GM23338 (cell line): ENCODE results near the gene PDE6A. TPM values are rescaled to one million over a fixed set of nuclear protein-coding genes. Genes with fewer than 3 reads are reported as not detected.

Experiments
- ATAC-seq: fragments of 200-7000 bp; cut with Tn5 transposase; 3 replicates; pipeline ENCODE4 v1.9.1; 2020
- DNase-seq: peaks from one replicate; pipeline ENCODE4 v3.0.0-alpha.2; 2015; ENCODE audit warnings: low spot score
- H2AFZ ChIP-seq: fragments of 200-600 bp; sonication (generic); 2 replicates; pipeline ENCODE4 v1.8.0; 2016; ENCODE audit warnings: antibody characterized with exemption, mild to moderate bottlenecking, moderate library complexity
- H3F3A ChIP-seq: fragments of 200-600 bp; sonication (generic); replicated peaks from 2 replicates; pipeline ENCODE4 v1.8.0; 2017; ENCODE audit warnings: antibody characterized with exemption, mixed run types, low read depth
- H3K27ac ChIP-seq: fragments of 200-600 bp; sonication (generic); 2 replicates; pipeline ENCODE4 v1.6.1; 2016; ENCODE audit warnings: low read depth
- H3K27me3 ChIP-seq: fragments of 200-600 bp; sonication (generic); 2 replicates; pipeline ENCODE4 v1.8.0; 2016; ENCODE audit warnings: mild to moderate bottlenecking, mixed run types, moderate library complexity; ENCODE audit not compliant: insufficient read depth
- H3K36me3 ChIP-seq: fragments of 200-600 bp; sonication (generic); 2 replicates; pipeline ENCODE4 v1.8.0; 2016; ENCODE audit warnings: mild to moderate bottlenecking; ENCODE audit not compliant: insufficient read depth
- H3K4me1 ChIP-seq: fragments of 200-600 bp; sonication (generic); 2 replicates; pipeline ENCODE4 v1.8.0; 2016; ENCODE audit warnings: mild to moderate bottlenecking, moderate library complexity; ENCODE audit not compliant: insufficient read depth
- H3K4me2 ChIP-seq: fragments of 200-600 bp; sonication (generic); 2 replicates; pipeline ENCODE4 v1.7.1; 2017; ENCODE audit warnings: mixed run types
- H3K4me3 ChIP-seq: fragments of 200-600 bp; sonication (generic); 2 replicates; pipeline ENCODE4 v1.6.1; 2016; ENCODE audit warnings: mixed run types
- H3K79me2 ChIP-seq: fragments of 200-600 bp; sonication (generic); replicated peaks from 2 replicates; pipeline ENCODE4 v1.8.0; 2017; ENCODE audit warnings: mild to moderate bottlenecking; ENCODE audit not compliant: insufficient read depth
- H3K9me2 ChIP-seq: fragments of 200-600 bp; sonication (generic); 2 replicates; pipeline ENCODE4 v1.8.0; 2017; ENCODE audit not compliant: insufficient read depth
- H4K20me1 ChIP-seq: fragments of 200-600 bp; sonication (generic); replicated peaks from 2 replicates; pipeline ENCODE4 v1.8.0; 2017; ENCODE audit warnings: mild to moderate bottlenecking; ENCODE audit not compliant: insufficient read depth
- H3K27ac Mint-ChIP-seq: 2 replicates; pipeline ENCODE4 v1.8.0; 2020; ENCODE audit warnings: inconsistent platforms, mild to moderate bottlenecking, moderate library complexity, mixed read lengths
- H3K27me3 Mint-ChIP-seq: 3 replicates; pipeline ENCODE4 v1.8.0; 2022; ENCODE audit warnings: low read depth, mild to moderate bottlenecking, moderate library complexity, mixed read lengths, inconsistent platforms; ENCODE audit not compliant: insufficient read depth, poor library complexity
- H3K36me3 Mint-ChIP-seq: 3 replicates; pipeline ENCODE4 v1.8.0; 2021; ENCODE audit warnings: low read depth, mild to moderate bottlenecking, inconsistent platforms, moderate library complexity, mixed read lengths
- H3K4me1 Mint-ChIP-seq: 3 replicates; pipeline ENCODE4 v1.8.0; 2020; ENCODE audit warnings: mild to moderate bottlenecking, inconsistent platforms, mixed read lengths
- H3K4me3 Mint-ChIP-seq: 3 replicates; pipeline ENCODE4 v1.8.0; 2021; ENCODE audit warnings: moderate library complexity, mild to moderate bottlenecking, inconsistent platforms, mixed read lengths
- H3K9me3 Mint-ChIP-seq: 3 replicates; pipeline ENCODE4 v1.8.0; 2020; ENCODE audit warnings: moderate library complexity, mild to moderate bottlenecking, inconsistent platforms, mixed read lengths
- CREB1 ChIP-seq: fragments of 250-450 bp; sonication (Bioruptor Pico); IDR thresholded peaks from 2 replicates; pipeline ENCODE4 v1.5.0; 2020; ENCODE audit warnings: low read depth, mild to moderate bottlenecking, moderate library complexity
- EZH2 ChIP-seq: fragments of 200-600 bp; sonication (generic); IDR thresholded peaks from one replicate; pipeline ENCODE4 v1.8.0; 2017; ENCODE audit warnings: antibody characterized with exemption, mild to moderate bottlenecking, low read depth; ENCODE audit not compliant: unreplicated experiment
- JUNB ChIP-seq: IDR thresholded peaks from one replicate; pipeline ENCODE4 v1.6.1; 2016; ENCODE audit warnings: antibody characterized with exemption; ENCODE audit not compliant: unreplicated experiment
- POLR2AphosphoS5 ChIP-seq: IDR thresholded peaks from 2 replicates; pipeline ENCODE4 v1.6.1; 2016; ENCODE audit warnings: antibody characterized with exemption, low read depth
- STAT1 ChIP-seq: IDR thresholded peaks from one replicate; pipeline ENCODE4 v1.6.1; 2016; ENCODE audit warnings: antibody characterized with exemption; ENCODE audit not compliant: unreplicated experiment
- ZNF114 ChIP-seq: fragments of 250-450 bp; sonication (Bioruptor Pico); IDR thresholded peaks from 2 replicates; pipeline ENCODE4 v1.5.0; 2020; ENCODE audit warnings: mild to moderate bottlenecking, moderate library complexity
- ZNF331 ChIP-seq: fragments of 250-450 bp; sonication (Bioruptor Pico); IDR thresholded peaks from 2 replicates; pipeline ENCODE4 v1.5.0; 2020; ENCODE audit warnings: low read depth, mild to moderate bottlenecking, moderate library complexity
- polyA plus RNA-seq: library from polyadenylated mRNA; unstranded; fragments of >200 nt; fragmentation: Nextera tagmentation; extraction: Ambion mirVana; gene quantifications from 2 replicates; pipeline ENCODE4 v1.2.1, GENCODE V29; 2016
- total RNA-seq: library from RNA; depleted of rRNA; stranded (reverse); fragments of >200 nt; shearing (Covaris generic); gene quantifications from 2 replicates; pipeline ENCODE4 v1.2.3, GENCODE V29; 2014
- TF ChIP-seq, protein P1 (sequence below), 2 experiments: fragments of 200-600 bp in 1 of 2; sonication (generic) in 1 of 2; conservative IDR thresholded peaks; 2 replicates each; pipeline versions ENCODE4 v1.5.1 to v1.6.1; 2016 to 2017; ENCODE audit warnings: antibody characterized with exemption in 2 of 2, low read depth in 2 of 2, mild to moderate bottlenecking in 2 of 2, moderate library complexity in 1 of 2
- TF ChIP-seq, protein P2 (sequence below): IDR thresholded peaks from one replicate; pipeline ENCODE4 v1.6.1; 2018; ENCODE audit warnings: antibody characterized with exemption; ENCODE audit not compliant: unreplicated experiment
- TF ChIP-seq, protein P3 (sequence below): IDR thresholded peaks from 2 replicates; pipeline ENCODE4 v1.6.1; 2016; ENCODE audit warnings: antibody characterized with exemption
- TF ChIP-seq, protein P4 (sequence below): fragments of 250-450 bp; sonication (Bioruptor Pico); IDR thresholded peaks from 2 replicates; pipeline ENCODE4 v1.5.0; 2020; ENCODE audit warnings: mild to moderate bottlenecking, moderate library complexity

PDE6A gene
- total and polyA plus RNA-seq, 2 experiments from 2014 or later: 0.08 TPM; not detected in 1

DNA sequence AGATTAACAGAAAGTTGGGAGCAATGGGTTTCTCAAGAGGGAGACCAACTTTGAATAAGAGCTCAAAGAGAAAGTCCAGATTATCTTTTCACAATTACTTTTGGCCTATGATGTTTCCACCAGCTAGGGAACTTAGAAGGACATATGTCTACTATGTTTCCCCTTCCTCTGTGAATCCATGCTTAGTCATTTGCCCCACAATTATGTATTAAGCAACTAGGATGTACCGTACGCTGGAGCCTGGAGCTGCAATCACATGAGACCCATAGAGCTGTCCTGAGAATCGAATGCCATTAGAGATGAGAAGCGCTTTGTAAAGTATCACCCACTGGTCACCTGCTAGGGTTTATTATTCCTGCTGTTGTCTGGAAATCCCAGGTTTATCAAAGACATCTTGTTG is 78.8 kb downstream of the PDE6A start:
- DNase-seq (no peak), ATAC-seq (no peak)
- no peaks in the 10 kb centered on the region for H4K20me1 ChIP-seq
- no peak overlapping the region for H3K4me2 ChIP-seq
- H3K27me3 ChIP-seq: no peaks in the 10 kb centered on the region
- H3K36me3 ChIP-seq: no peaks in the 10 kb centered on the region
- Mint-ChIP-seq H3K4me1 (peaks cover 21% of the 10 kb centered on the region), H3K27me3 (peaks cover 9% of the 10 kb centered on the region), H3K36me3 (no peaks in the 10 kb centered on the region), H3K9me3 (no peaks in the 10 kb centered on the region), H3K27ac (no peak overlapping the region), H3K4me3 (no peak overlapping the region)
- no peak overlapping the region for H3K27ac ChIP-seq
- TF ChIP-seq STAT1 (no peak), ZNF114 (CRISPR knock-in tag) (no peak), POLR2AphosphoS5 (no peak), JUNB (no peak), CREB1 (no peak), ZNF331 (CRISPR knock-in tag) (no peak), EZH2 (no peak)
- TF ChIP-seq, protein P1, sequence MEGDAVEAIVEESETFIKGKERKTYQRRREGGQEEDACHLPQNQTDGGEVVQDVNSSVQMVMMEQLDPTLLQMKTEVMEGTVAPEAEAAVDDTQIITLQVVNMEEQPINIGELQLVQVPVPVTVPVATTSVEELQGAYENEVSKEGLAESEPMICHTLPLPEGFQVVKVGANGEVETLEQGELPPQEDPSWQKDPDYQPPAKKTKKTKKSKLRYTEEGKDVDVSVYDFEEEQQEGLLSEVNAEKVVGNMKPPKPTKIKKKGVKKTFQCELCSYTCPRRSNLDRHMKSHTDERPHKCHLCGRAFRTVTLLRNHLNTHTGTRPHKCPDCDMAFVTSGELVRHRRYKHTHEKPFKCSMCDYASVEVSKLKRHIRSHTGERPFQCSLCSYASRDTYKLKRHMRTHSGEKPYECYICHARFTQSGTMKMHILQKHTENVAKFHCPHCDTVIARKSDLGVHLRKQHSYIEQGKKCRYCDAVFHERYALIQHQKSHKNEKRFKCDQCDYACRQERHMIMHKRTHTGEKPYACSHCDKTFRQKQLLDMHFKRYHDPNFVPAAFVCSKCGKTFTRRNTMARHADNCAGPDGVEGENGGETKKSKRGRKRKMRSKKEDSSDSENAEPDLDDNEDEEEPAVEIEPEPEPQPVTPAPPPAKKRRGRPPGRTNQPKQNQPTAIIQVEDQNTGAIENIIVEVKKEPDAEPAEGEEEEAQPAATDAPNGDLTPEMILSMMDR (conservative IDR thresholded peaks at IDR 0.05; ENCODE audit: low read depth in 2 of 2): no peak
- TF ChIP-seq, protein P2, sequence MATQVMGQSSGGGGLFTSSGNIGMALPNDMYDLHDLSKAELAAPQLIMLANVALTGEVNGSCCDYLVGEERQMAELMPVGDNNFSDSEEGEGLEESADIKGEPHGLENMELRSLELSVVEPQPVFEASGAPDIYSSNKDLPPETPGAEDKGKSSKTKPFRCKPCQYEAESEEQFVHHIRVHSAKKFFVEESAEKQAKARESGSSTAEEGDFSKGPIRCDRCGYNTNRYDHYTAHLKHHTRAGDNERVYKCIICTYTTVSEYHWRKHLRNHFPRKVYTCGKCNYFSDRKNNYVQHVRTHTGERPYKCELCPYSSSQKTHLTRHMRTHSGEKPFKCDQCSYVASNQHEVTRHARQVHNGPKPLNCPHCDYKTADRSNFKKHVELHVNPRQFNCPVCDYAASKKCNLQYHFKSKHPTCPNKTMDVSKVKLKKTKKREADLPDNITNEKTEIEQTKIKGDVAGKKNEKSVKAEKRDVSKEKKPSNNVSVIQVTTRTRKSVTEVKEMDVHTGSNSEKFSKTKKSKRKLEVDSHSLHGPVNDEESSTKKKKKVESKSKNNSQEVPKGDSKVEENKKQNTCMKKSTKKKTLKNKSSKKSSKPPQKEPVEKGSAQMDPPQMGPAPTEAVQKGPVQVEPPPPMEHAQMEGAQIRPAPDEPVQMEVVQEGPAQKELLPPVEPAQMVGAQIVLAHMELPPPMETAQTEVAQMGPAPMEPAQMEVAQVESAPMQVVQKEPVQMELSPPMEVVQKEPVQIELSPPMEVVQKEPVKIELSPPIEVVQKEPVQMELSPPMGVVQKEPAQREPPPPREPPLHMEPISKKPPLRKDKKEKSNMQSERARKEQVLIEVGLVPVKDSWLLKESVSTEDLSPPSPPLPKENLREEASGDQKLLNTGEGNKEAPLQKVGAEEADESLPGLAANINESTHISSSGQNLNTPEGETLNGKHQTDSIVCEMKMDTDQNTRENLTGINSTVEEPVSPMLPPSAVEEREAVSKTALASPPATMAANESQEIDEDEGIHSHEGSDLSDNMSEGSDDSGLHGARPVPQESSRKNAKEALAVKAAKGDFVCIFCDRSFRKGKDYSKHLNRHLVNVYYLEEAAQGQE: no peak
- TF ChIP-seq, protein P3, sequence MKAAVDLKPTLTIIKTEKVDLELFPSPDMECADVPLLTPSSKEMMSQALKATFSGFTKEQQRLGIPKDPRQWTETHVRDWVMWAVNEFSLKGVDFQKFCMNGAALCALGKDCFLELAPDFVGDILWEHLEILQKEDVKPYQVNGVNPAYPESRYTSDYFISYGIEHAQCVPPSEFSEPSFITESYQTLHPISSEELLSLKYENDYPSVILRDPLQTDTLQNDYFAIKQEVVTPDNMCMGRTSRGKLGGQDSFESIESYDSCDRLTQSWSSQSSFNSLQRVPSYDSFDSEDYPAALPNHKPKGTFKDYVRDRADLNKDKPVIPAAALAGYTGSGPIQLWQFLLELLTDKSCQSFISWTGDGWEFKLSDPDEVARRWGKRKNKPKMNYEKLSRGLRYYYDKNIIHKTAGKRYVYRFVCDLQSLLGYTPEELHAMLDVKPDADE: no peak
- TF ChIP-seq, protein P4, sequence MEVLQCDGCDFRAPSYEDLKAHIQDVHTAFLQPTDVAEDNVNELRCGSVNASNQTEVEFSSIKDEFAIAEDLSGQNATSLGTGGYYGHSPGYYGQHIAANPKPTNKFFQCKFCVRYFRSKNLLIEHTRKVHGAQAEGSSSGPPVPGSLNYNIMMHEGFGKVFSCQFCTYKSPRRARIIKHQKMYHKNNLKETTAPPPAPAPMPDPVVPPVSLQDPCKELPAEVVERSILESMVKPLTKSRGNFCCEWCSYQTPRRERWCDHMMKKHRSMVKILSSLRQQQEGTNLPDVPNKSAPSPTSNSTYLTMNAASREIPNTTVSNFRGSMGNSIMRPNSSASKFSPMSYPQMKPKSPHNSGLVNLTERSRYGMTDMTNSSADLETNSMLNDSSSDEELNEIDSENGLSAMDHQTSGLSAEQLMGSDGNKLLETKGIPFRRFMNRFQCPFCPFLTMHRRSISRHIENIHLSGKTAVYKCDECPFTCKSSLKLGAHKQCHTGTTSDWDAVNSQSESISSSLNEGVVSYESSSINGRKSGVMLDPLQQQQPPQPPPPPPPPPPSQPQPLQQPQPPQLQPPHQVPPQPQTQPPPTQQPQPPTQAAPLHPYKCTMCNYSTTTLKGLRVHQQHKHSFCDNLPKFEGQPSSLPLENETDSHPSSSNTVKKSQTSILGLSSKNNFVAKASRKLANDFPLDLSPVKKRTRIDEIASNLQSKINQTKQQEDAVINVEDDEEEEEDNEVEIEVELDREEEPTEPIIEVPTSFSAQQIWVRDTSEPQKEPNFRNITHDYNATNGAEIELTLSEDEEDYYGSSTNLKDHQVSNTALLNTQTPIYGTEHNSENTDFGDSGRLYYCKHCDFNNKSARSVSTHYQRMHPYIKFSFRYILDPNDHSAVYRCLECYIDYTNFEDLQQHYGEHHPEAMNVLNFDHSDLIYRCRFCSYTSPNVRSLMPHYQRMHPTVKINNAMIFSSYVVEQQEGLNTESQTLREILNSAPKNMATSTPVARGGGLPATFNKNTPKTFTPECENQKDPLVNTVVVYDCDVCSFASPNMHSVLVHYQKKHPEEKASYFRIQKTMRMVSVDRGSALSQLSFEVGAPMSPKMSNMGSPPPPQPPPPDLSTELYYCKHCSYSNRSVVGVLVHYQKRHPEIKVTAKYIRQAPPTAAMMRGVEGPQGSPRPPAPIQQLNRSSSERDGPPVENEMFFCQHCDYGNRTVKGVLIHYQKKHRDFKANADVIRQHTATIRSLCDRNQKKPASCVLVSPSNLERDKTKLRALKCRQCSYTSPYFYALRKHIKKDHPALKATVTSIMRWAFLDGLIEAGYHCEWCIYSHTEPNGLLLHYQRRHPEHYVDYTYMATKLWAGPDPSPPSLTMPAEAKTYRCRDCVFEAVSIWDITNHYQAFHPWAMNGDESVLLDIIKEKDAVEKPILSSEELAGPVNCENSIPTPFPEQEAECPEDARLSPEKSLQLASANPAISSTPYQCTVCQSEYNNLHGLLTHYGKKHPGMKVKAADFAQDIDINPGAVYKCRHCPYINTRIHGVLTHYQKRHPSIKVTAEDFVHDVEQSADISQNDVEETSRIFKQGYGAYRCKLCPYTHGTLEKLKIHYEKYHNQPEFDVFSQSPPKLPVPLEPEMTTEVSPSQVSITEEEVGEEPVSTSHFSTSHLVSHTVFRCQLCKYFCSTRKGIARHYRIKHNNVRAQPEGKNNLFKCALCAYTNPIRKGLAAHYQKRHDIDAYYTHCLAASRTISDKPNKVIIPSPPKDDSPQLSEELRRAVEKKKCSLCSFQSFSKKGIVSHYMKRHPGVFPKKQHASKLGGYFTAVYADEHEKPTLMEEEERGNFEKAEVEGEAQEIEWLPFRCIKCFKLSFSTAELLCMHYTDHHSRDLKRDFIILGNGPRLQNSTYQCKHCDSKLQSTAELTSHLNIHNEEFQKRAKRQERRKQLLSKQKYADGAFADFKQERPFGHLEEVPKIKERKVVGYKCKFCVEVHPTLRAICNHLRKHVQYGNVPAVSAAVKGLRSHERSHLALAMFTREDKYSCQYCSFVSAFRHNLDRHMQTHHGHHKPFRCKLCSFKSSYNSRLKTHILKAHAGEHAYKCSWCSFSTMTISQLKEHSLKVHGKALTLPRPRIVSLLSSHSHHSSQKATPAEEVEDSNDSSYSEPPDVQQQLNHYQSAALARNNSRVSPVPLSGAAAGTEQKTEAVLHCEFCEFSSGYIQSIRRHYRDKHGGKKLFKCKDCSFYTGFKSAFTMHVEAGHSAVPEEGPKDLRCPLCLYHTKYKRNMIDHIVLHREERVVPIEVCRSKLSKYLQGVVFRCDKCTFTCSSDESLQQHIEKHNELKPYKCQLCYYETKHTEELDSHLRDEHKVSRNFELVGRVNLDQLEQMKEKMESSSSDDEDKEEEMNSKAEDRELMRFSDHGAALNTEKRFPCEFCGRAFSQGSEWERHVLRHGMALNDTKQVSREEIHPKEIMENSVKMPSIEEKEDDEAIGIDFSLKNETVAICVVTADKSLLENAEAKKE (CRISPR knock-in tag): no peak
- no peaks in the 10 kb centered on the region for H3K79me2 ChIP-seq
- H3K4me3 ChIP-seq: no peak overlapping the region
- H3K4me1 ChIP-seq: peaks cover 15% of the 10 kb centered on the region
- H2AFZ ChIP-seq: no peak overlapping the region
- no peaks in the 10 kb centered on the region; the same call in 1 of the 2 replicates for H3F3A ChIP-seq
- H3K9me2 ChIP-seq: no peaks in the 10 kb centered on the region
